Activated CD8-positive, alpha-beta memory T cell treated with anti-CD3 and anti-CD28 coated beads for 36 hours (primary cell): ENCODE data around the gene CEP170B. TPM values are rescaled to one million over a fixed set of nuclear protein-coding genes. Genes with fewer than 3 reads are reported as not detected.
"Not testable (repeated sequence)": the region's sequence is repeated elsewhere in the genome, so short reads cannot be mapped to it uniquely, and the experiment has no call there.

Experiments used
- CTCF ChIA-PET: fragments of 350-600 bp; sonication (Branson Sonifier 250); formaldehyde crosslinking; loops from one replicate; lab custom pipeline; 2021; ENCODE audit warnings: antibody characterized with exemption; lab: Charles Lee
- POLR2A ChIA-PET: fragments of 350-600 bp; sonication (Branson Sonifier 250); formaldehyde crosslinking; loops from one replicate; lab custom pipeline; 2021; ENCODE audit warnings: antibody characterized with exemption; lab: Charles Lee
- total RNA-seq, 2 experiments: library from RNA; stranded (reverse); gene quantifications; one replicate each; pipeline ENCODE4 v1.2.3, GENCODE V29; 2021

The CEP170B gene
- total RNA-seq, 2 experiments from 2014 or later = 7.7 to 7.8 TPM

DNA sequence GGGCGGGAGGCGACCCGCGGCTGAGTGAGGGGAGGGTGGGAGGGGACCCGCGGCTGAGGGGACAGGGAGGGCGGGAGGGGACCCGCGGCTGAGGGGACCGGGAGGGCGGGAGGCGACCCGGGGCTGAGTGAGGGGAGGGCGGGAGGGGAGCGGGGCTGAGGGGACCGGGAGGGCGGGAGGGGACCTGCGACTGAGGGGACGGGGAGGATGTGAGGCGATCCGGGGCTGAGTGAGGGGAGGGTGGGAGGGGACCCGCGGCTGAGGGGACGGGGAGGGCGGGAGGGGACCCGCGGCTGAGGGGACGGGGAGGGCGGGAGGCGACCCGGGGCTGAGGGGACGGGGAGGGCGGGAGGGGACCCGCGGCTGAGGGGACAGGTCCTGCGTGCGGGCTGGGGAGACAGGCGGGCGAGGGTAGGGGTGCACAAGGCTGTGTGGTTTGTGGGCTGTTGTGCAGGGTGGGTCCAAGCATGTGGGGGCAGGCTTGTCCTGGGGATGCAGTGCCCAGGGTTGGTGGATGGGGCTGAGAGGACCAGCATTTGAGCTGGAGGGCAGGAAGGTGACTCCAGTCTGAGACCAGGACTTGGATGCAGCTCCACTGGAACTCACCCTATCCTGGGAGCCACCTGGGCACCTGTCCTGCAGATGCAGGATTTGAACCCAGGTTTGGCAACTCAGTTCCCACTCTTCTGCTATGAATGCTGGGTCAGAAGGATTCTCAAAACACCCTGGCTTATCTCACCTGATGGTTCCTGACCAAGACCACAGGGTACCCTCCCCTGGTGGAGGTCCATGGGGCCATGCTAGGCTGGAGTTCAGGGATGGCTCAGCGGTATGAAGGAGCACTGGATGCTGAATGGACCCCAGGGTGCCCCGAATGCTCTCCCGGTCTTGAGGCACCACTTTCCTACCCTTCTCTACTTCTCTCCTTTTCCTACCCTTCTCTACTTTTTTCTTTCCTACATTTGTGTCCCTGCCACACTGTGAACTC is 69.0 kb downstream of the CEP170B start:
- POLR2A ChIA-PET = no interaction called here
- CTCF ChIA-PET = interaction anchor here (0.6 to 0.8 kb wide), 2 partner anchors 153 to 156 kb away, joined by 3 to 4 read pairs; no protein-coding TSS in a partner anchor

DNA sequence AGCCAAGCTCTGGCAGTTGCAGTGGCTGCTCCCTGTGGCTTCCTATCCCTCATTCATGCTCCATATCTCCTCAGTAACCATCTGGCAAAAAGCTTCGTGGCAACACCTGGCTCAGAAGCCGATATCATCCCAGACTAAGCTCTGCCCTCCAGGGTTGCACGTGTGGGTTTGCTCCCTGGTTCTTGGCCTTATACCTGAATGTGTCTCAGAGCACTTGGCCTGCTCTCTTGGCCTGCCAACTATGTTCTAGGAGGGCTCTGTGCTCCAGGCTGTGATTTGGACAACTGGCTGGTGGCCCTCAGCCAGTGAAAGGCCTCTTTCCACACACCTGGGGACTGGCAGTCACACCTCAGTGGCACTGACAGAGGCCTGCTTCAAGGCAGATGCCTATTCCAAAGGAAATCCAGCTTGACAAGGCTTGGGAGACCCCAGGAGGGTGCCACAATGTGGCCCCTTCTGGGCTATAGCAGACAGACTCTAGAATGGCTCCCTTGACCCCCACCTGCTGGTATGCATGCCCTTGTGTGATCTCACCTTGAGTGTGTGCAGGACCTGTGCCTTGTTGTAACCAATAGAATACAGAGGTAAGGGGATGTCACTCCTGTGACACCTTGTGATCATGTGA is 70.1 kb downstream of the CEP170B start:
- CTCF ChIA-PET = interaction anchor here (2.3 kb wide), 1 partner anchor 39 kb away, joined by 10 read pairs; no protein-coding TSS in a partner anchor
- POLR2A ChIA-PET = no interaction called here

DNA sequence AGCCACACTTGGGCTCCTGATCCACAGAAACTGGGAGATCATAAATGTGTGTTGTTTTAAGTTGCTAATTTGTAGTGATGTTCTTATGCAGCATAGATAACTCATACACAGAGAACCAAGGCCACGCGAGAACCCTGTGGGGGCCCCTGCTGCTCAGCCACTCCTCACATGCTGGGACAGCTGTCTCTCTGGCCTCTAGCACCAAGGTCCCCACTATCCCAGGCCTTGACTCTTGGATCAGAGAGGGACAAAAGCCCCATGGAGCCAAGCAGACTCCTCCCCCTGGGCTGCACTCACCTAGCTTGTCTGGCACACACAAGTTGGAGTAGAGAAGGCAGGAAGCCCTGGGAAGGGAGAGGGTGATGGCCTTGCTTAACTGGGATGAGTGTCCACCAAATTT is 70.9 kb downstream of the CEP170B start:
- ChIA-PET CTCF (interaction anchor here (2.3 kb wide), 1 partner anchor 40 kb away, joined by 10 read pairs; no protein-coding TSS in a partner anchor), POLR2A (no interaction called here)

DNA sequence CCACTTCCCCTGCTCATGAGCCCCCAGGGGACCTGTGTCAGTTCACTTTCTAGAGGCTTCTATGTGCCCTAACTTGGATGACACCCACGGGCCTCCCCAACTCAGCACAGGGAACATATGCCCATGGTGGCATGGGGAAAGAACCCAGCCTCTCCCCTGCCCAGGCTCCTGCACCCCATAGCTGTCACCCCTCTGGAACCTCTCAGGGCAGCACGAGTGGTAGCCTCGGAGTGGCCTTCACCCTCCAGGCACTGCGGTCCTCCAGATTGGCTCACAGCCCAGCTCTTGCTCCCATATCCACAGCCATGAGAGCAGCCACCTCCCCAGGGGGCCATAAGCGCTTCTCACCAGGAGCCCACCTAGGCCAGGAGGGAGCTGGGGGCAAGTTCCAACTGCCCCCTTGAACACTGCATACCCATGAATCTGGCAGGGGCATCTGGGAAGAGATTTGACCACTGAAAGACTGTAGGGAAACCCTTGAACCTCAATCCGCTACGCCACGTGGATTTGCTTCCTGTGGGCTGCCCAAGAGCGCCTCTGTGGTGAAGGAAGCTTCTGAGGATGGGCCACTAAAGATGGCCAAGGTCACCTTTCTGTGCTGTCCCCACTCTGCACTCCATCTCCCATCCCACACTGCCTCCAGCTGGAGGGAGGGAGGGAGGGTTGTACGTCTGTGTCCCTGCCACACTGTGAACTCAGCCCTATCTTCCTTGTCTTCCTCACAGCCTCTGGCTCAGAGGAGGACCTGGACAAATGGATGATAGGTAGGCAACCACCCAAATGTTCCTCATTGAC is 71.5 kb downstream of the CEP170B start:
- POLR2A ChIA-PET = no interaction called here
- CTCF ChIA-PET = interaction anchor here (2.3 kb wide), 1 partner anchor 41 kb away, joined by 10 read pairs; no protein-coding TSS in a partner anchor

DNA sequence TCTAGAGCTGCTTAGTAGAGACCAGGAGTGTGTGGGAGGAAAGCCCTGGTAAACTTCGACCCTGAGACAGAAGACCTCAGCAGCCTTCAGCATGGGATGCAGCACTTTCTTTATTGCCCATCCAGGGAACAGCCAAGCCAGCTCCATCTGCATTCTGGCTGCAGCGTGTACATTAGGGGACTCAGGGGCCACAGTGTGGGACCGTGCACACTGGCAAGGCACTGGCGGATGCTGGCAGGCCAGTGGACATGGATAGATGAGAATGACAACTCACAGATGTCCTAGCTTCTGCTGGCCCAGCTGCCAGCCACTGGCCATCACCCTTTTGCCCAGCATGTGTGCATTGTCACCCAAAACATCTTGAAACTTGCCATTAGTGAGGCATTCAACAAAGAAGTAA is 72.1 kb downstream of the CEP170B start:
- ChIA-PET CTCF (interaction anchor here (2.3 kb wide), 1 partner anchor 41 kb away, joined by 10 read pairs; no protein-coding TSS in a partner anchor), POLR2A (no interaction called here)

DNA sequence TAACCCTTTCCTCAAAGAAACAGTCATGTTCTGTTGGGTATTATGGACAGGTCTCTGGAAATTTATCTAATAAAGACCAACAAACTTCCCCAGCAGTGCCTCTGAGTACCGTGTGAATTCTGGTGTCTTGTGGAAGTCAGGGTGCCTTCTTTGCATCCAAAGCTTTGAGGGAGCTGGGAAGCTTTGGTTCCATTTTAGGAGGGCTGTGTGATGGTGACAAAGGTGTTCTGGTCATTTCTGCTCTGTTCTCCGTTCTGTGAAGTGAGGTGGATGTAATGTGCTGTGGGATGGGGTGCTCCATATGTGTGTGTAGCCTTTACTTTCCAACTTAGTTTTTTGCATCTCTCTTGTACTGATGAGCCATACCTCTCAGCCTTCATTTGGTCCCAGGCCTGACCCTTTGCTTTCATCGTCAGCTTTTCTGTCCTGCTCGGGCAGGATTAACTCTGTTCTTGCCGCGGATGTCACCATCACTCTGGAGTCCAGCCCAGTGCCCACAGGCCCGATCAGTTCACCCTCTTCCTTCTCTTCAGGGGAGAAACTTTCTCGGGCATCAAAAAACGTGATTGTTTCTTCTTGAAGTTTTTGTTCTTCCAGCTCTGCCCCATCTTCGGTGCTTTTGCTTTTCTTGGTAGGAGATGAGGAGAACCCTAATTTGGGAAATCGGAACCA is 72.8 kb downstream of the CEP170B start:
- POLR2A ChIA-PET = no interaction called here
- CTCF ChIA-PET = no interaction called here

DNA sequence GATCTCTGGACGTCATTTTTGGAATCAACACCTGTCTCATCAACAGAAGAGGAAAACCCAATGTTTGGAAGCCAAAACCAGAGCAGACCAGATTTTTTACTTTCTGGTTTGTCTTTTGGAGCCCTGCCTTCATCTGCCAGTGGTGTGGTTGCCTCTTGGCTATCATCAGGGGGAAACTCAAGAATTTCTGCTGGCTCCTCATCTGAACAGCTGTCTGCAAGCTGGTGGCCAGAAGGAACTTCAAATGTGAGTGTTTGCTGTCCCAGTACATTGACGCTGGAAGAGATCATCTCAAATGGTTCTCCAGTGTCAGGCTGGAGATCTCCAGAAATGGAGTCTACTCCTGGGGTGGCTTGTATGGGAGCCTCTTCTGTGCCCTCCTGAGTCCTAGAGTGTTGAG is 73.4 kb downstream of the CEP170B start:
- ChIA-PET CTCF (no interaction called here), POLR2A (no interaction called here)

DNA sequence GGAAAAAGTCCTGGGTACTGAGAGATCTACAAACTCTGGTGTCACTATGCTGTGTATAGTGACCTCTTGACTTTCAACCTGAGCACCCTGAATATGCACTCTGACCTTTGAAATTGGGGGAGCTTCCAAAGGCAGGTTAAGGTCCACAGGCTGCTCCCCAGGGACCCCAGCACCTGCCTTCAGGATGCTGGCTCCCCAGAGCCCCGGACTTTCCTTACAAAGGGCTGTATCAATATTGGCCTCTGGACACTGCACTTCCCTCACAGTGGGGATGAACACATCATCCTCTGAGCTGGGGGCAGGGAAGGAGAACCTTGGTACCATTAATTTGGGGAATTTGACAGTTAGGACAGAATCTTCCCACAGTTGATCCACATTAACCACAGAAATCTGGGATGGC is 73.9 kb downstream of the CEP170B start:
- CTCF ChIA-PET = interaction anchor here (1.0 kb wide), 1 partner anchor 77 kb away, joined by 3 read pairs; no protein-coding TSS in a partner anchor
- POLR2A ChIA-PET = no interaction called here

DNA sequence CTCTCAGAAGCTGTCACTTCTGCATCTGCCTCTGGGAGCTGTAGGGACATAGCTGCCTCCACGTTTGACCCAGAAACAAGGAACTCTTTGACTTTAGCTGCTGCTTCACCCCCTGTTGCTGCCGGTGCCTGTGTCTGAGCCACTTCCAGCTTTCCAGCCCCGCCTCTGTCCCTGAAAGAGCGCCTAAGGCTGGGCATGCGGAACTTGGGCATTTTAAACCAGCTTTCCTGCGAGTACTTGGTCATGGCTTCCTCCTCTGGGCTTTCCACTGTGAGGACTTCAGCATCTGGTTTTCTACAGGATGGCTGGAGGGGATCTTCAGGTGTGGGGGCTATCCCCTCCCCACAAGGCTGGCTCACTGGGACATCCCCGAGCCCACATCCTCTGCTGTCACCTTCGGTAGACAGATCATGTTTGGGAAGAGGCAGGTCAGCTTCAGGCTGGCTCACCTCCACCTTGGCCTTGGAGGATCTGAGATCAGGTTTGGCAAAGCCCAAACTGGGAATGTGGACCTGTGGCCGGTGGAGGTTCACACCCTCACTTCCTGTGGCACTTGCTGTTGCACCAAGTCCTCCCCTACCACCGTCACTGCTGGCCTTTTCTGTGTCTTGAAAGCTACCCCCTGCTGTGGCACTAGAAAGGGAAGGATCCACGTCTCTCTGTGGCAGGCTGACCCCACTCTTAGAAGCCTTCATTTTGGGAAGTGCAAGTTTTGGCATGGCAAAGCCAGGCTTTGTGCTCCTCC is 74.8 kb downstream of the CEP170B start:
- CTCF ChIA-PET = interaction anchor here (1.0 kb wide), 1 partner anchor 76 kb away, joined by 3 read pairs; no protein-coding TSS in a partner anchor
- POLR2A ChIA-PET = interaction anchor here (0.6 kb wide), 1 partner anchor 59 kb away, joined by 3 read pairs; no protein-coding TSS in a partner anchor

DNA sequence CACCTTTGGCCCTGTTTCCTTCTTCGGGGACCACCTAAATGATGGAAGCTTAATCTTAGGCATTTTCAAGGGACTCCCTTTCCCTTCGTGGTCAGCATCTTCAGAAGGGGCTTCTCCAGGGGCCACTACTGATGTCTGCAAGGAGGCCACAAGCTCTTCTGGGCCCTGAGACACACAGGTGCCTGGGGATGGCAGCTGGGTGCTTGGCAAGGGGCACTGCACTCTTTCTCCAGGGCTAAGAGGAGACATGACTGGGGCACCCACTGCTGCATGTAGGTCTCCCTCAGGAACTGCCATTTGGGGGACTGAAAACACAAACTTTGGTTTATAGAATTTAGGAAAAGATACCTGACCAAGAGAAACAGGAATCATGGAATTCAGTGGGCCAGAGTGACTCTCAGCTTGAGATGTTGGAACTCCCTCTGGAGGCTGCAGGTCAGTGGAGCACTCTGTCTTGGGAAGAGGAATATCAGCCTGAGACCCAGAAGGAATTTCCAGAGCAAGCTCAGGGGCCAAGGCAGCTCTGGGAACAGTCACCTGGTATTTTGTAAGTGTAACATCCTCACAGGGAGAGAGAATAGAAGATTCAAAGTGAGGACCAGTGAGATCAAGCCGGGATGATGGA is 75.6 kb downstream of the CEP170B start:
- ChIA-PET CTCF (no interaction called here), POLR2A (interaction anchor here (0.6 kb wide), 2 partner anchors 59 to 108 kb away, joined by 3 read pairs; no protein-coding TSS in a partner anchor)

DNA sequence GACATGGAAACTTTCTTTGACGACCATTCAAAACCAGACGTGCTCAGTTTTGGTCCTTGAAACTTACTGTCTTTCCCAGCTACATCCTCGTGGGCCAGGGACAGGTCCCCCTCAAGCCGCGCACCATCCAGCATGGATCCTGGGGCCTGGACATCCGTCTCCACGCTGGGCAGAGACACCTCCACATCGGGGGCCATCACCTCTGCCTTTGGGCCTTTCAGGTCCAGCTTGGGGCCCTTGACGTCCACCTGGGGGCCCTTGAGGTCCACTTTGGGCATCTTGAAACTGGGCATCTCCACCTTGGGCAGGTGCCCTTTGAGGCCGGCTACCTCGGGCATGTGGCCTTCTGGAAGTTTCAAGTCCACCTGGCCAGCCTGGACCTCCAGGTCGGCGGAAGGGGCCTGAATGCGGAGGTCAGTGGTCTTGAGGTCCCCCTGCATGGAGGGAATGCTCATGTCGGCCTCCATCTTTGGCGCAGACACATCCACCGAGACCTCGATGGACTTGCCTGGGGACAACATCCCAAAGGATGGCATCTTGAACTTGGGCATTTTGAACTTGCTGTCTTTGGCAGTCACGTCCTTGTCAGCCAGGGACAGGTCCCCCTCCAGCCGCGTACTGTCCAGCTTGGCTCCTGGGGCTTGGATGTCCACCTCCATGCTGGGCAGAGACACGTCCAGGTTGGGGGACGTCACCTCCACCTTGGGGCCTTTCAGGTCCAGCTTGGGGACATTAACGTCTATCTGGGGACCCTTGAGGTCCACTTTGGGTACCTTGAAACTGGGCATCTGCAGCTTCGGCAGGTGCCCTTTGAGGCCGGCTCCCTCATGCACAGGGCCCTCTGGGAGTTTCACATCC is 76.7 kb downstream of the CEP170B start:
- ChIA-PET CTCF (no interaction called here), POLR2A (interaction anchor here (0.6 kb wide), 1 partner anchor 107 kb away, joined by 3 read pairs; no protein-coding TSS in a partner anchor)

DNA sequence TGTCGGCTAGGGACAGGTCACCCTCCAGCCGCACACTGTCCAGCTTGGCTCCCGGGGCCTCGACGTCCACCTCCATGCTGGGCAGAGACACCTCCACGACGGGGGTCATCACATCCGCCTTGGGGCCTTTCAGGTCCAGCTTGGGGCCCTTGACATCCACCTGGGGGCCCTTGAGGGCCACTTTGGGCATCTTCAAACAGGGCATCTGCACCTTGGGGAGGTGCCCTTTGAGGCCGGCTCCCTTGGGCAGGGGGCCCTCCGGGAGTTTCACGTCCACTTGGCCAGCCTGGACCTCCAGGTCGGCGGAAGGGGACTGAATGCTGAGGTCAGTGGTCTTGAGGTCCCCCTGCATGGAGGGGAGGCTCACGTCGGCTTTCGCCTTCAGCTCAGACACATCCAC is 77.5 kb downstream of the CEP170B start:
- ChIA-PET CTCF (no interaction called here), POLR2A (no interaction called here)

DNA sequence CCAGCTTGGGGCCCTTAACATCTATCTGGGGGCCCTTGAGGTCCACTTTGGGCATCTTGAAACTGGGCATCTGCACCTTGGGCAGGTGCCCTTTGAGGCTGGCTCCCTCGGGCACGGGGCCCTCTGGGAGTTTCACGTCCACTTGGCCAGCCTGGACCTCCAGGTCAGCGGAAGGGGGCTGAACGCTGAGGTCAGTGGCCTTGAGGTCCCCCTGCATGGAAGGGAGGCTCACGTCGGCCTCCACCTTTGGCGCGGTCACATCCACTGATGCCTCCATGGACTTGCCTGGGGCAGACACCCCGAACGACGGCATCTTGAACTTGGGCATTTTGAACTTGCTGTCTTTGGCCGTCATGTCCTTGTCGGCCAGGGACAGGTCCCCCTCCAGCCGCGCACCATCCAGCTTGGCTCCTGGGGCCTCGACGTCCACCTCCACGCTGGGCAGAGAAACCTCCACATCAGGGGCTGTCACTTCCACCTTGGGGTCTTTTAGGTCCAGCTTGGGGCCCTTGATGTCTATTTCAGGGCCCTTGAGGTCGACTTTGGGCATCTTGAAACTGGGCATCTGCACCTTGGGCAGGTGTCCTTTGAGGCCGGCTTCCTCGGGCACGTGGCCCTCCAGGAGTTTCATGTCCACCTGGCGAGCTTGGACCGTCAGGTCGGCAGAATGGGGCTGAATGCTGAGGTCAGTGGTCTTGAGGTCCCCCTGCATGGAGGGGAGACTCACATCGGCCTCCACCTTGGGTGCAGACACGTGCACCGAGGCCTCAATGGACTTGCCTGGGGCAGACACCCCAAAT is 78.3 kb downstream of the CEP170B start:
- CTCF ChIA-PET, POLR2A ChIA-PET: not testable (repeated sequence)

DNA sequence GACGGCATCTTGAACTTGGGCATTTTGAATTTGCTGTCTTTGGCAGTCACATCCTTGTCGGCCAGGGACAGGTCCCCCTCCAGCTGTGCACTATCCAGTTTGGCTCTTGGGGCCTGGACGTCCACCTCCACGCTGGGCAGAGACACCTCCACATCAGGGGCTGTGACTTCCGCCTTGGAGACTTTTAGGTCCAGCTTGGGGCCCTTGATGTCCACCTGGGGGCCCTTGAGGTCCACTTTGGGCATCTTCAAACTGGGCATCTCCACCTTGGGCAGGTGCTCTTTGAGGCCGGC is 78.9 kb downstream of the CEP170B start:
- POLR2A ChIA-PET, CTCF ChIA-PET: not testable (repeated sequence)

DNA sequence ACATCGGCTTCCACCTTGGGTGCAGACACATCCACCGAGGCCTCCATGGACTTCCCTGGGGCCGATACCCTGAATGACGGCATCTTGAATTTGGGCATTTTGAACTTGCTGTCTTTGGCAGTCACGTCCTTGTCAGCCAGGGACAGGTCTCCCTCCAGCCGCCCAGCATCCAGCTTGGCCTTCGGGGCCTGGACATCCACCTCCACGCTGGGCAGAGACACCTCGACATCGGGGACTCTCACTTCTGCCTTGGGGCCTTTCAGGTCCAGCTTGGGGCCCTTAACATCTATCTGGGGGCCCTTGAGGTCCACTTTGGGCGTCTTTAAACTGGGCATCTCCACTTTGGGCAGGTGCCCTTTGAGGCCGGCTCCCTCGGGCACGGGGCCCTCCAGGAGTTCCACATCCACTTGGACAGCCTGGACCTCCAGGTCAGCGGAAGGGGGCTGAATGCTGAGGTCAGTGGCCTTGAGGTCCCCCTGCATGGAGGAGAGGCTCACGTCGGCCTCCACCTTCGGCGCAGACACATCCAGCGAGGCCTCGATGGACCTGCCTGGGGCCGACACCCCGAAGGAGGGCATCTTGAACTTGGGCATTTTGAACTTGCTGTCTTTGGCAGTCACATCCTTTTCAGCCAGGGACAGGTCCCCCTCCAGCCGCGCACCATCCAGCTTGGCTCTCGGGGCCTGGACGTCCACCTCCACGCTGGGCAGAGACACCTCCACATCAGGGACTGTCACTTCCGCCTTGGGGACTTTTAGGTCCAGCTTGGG is 79.6 kb downstream of the CEP170B start:
- POLR2A ChIA-PET = interaction anchor here (0.6 kb wide), 1 partner anchor 22 kb away, joined by 4 read pairs; no protein-coding TSS in a partner anchor
- CTCF ChIA-PET = not testable (repeated sequence)
